Transverse colon (tissue), 4 donors: ENCODE data around the gene PPRC1.

Experiments used
- POLR2A ChIP-seq: fragments of 450-650 bp; IDR thresholded peaks from one replicate; pipeline ENCODE4 v1.6.1; 2016; ENCODE audit warnings: antibody characterized with exemption, mild to moderate bottlenecking, moderate library complexity
- POLR2AphosphoS5 ChIP-seq, 3 donors: sonication (generic); formaldehyde crosslinking; IDR thresholded peaks; one replicate each; pipeline ENCODE4 v1.6.1; 2016; ENCODE audit warnings: antibody characterized with exemption in 3 of 3
- TF ChIP-seq, protein P1 (sequence below), 5 experiments: fragments of 200-600 bp in 3 of 5; fragments of 450-650 bp in 2 of 5; sonication (generic) in 3 of 5; IDR thresholded peaks; 1 replicate in 2 of 5; 2 replicates in 3 of 5; pipeline ENCODE4 v1.5.1; 2016 to 2017; ENCODE audit warnings: antibody characterized with exemption in 5 of 5, inconsistent platforms in 3 of 5, mild to moderate bottlenecking in 2 of 5, moderate library complexity in 1 of 5

DNA sequence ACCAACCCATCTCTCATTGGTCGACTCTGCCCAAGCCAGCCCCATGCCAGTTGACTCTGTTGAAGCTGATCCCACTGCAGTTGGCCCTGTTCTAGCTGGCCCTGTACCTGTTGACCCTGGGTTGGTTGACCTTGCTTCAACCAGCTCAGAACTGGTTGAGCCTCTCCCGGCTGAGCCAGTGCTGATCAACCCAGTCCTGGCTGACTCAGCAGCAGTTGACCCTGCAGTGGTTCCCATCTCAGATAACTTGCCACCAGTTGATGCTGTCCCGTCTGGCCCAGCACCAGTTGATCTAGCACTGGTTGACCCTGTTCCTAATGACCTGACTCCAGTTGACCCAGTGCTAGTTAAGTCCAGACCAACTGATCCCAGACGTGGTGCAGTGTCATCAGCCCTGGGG lies 7.4 kb downstream of the PPRC1 start:
- TF ChIP-seq POLR2A: no peak
- TF ChIP-seq, protein P1, sequence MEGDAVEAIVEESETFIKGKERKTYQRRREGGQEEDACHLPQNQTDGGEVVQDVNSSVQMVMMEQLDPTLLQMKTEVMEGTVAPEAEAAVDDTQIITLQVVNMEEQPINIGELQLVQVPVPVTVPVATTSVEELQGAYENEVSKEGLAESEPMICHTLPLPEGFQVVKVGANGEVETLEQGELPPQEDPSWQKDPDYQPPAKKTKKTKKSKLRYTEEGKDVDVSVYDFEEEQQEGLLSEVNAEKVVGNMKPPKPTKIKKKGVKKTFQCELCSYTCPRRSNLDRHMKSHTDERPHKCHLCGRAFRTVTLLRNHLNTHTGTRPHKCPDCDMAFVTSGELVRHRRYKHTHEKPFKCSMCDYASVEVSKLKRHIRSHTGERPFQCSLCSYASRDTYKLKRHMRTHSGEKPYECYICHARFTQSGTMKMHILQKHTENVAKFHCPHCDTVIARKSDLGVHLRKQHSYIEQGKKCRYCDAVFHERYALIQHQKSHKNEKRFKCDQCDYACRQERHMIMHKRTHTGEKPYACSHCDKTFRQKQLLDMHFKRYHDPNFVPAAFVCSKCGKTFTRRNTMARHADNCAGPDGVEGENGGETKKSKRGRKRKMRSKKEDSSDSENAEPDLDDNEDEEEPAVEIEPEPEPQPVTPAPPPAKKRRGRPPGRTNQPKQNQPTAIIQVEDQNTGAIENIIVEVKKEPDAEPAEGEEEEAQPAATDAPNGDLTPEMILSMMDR (IDR thresholded peaks at IDR 0.05): no peak
- no peak for TF ChIP-seq POLR2AphosphoS5 (IDR thresholded peaks at IDR 0.05)
